ENCODE measurements around the gene ARHGAP35. TPM values are rescaled to one million over a fixed set of nuclear protein-coding genes. Genes with fewer than 3 reads are reported as not detected.
"Not testable (repeated sequence)": the region's sequence is repeated elsewhere in the genome, so short reads cannot be mapped to it uniquely, and the experiment has no call there.

ARHGAP35 gene
- polyA plus RNA-seq, 1 donor, result 38.4 TPM

DNA sequence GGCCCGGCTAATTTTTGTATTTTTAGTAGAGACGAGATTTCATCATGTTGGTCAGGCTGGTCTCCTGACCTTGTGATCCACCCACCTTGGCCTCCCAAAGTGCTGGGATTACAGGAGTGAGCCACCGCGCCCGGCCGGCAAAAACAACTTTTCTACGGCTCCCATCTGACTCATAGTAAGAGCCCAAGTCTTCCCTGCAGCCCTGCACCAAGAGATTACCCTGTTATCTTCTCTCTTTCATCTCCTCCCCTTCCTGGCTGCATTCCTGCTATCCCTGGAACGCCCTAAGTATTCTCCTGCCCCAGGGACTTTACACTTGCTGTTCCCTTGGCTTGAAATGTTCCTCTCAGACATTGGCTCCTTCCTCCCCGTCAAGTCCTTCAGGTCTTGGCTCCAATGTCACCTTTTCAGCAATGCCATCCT is 16.7 kb upstream of the ARHGAP35 start:
- no peak for DNase-seq

DNA sequence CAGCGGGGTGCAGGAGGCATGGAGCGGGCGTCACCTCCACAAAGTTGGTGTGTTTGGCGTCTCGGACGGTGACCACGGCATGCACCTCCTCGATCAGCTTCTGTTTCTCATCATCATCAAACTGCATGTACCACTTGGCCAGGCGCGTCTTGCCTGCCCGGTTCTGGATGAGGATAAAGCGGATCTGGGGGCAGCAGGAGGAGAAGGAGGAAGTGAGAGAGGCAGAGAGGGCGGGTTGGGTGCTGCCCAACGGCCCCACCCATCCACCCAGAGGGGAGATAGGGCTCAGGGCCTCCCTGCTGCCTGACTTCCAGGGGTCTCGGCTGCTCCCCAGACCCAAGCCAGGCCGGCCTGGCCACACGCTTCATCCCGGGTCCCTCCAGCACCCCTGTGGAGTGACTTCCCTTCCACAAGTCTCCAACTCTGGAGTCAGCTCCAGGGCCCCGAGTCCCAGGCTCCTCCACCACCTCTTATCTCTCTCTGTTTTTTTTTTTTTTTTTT is 14.8 kb upstream of the ARHGAP35 start:
- no peak for DNase-seq

DNA sequence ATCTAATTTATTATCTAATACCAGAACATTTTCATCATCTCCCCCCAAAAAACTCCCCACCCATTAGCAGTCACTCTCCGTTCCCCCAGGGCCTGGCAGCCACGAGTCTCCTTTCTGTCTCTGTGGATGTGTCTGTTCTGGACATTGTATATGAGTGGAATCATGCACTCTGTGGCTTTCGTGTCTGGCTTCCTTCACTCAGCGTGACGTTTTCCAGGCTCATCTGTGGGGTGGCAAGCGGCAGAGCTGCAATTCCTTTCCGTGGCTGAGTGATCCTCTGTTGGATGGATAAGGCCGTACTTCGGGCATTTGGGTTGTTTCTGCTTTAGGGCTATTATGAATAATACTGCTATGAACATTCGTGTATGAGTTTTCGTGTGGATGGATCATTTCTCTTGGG is 13.3 kb upstream of the ARHGAP35 start:
- no peak for DNase-seq

DNA sequence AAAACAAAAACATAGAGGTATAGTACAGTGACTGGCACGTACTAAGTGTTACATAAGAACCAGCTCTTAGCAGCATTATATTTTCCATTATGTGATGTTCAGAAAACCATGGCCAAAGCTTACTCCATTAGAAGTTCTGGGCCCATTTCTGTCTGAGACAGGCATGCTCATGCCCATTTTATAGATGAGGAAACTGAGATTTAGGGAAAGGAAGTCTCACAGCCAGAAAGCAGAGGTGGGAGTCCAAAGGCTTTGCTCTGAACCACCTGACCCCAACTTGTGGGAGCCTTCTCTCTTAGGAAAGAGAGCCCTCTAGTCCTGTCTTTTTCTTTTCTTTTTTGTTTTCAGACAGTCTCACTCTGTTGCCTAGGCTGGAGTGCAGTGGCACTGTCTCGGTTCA is 12.4 kb upstream of the ARHGAP35 start:
- DNase-seq, result no peak

DNA sequence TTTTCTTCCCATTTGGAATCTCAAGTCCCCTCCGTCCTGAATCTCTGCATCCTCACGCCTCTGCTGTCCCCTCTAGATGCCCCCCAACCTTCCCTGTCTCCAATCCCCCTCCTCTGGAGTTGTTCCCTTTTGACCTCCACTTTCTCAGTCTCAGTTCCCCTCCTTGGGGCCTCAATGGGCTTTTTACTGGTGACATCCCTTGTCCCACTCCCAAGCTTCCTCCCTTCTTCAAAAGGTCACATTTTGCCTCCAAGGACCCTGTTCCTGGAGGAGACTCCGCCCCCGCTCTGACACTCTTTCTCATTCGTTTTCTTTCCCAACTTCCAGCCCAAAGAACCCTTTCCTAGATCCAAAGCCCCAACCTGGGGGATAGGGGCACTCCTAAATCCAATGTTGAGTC is 11.2 kb upstream of the ARHGAP35 start:
- DNase-seq, result no peak

DNA sequence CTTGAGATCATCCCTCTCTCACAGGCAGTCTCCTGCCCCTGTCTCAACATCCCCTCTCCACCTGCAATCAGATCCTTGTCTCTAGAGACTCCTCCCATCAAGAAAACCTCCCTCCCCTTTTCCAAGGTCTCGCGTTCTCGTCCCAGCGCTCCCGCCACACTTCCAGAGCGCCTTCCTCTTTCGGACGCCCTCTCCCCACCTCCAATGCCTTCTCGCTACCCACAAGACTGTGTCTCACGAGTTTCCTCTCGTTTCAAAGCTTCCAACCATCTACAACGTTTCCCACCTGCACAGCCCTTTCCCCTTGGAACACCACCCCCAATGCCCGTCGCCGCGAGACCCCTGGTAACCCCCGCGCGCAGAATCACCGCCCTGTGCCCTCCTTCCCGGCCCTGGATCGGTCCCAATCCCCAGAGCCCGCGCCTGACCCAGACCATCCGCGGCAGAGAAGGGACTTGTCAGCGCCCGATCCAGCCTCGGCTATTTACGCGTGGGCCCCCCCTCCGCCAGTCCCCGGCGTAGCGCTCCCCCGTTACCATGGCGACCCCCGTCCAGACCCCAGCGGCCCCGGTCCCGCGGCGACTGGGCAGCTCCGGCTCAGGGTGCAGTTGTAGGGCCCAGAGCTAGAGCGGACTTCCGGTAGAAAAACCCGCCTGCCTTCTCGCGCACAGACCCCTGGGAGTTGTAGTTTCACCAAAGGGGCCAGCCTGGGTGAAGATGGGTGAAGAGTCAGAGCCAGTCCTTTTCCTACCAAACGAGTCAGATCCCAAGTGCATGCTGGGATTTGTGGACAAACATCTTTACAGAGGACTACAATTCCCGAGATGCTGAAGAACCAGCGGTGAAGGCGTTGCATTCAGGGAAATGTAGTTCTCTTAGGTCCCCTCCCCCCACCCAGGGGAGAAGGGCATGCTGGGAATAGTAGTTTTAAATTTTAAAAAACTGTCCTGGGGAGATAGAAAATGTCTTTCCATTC is 10.3 kb upstream of the ARHGAP35 start, which contains the start of gene AP2S1:
Gene AP2S1, minus strand, starts transcription at position 619 of the 976 bp plus-strand sequence. Its CDS starts 80 bp downstream, at position 539.
- DNase-seq, result peak; percentile 97

GRCh38 chr19:46852830-46853229 is 8.0 kb upstream of the ARHGAP35 start:
- no peak for DNase-seq

GRCh38 chr19:46854698-46855097 is 6.1 kb upstream of the ARHGAP35 start:
- not testable (repeated sequence) for DNase-seq

GRCh38 chr19:46856062-46857022 is 4.5 kb upstream of the ARHGAP35 start:
- DNase-seq, result peak; percentile 98

DNA sequence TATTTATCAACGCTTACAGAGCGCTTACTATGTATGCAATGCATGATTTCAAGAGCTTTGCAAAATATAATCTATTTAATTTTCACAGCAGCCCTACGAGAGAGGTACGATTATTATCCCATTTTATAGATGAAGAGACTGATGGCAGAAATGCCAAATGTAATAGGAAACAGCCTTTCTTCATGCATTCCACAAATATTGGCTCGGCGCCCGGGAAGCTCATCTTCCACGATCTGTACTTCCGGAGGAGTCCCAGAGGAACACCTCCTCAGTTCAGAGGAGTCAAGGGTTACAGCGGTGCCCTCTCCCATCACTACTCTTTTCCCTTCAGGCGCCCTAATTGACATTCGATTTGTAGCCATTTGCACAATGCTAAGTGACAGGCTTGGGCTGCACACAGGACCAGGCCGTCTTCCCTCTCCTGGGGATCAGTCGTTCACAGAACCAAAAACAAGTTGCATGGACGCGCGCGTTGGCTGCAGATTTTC is 1.1 kb upstream of the ARHGAP35 start:
- DNase-seq, result no peak

DNA sequence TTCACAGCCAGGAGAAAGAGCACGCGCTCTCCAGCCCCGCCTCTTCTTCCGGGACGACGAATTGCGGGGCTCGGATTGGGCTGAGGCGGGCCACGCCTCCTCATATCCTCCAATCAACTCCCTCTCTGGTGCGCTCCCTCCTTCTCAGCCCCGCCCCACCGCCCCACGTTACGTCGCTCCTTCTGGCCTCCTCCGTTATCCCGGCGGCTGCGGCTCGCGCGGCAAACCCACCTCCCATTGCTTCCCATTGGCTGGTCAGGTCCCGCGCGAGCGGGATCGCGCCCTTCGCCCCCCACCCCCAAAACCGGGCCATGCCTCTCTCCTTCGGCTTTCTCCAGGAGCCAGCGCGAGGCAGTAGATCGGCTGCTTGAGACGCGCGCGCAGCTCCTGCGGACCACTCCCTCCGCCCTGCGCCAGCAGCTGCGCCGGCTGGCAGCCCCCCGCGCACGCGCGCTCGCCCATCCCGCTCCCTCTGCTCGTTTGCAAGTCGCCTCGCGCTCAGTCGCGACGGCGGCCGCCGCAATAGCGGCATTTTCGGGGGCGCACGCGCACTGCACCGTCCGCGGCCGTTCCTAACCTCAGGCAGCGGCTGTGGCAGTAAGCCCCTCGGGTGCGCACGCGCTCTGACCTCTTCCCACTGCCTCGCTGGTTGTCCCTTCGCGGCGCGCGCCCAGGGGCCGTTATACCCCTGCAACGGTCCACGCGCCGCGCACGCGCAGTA is 512 bp upstream of the ARHGAP35 start:
- DNase-seq, result peak; percentile 99

- DNase-seq, result no peak
These were observed 1.1 kb downstream of the ARHGAP35 start for GRCh38 chr19:46861691-46862502.

DNA sequence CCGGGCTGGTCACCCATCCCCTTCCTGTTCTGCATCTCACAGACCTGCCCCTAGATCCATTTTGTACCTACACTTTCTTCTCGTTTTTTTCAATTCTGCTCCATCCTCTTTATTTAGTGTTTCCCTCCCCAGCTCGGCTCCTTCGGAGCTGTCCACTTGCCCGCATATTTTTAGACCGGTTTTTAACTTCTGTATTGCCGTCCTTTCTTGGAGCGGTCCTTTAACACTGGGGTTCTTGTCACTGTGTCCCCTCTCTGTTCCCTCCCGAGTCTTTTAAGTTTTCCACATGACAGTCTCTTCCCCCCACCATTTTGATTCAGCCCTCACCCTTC is 1.7 kb downstream of the ARHGAP35 start:
- DNase-seq, result no peak

DNA sequence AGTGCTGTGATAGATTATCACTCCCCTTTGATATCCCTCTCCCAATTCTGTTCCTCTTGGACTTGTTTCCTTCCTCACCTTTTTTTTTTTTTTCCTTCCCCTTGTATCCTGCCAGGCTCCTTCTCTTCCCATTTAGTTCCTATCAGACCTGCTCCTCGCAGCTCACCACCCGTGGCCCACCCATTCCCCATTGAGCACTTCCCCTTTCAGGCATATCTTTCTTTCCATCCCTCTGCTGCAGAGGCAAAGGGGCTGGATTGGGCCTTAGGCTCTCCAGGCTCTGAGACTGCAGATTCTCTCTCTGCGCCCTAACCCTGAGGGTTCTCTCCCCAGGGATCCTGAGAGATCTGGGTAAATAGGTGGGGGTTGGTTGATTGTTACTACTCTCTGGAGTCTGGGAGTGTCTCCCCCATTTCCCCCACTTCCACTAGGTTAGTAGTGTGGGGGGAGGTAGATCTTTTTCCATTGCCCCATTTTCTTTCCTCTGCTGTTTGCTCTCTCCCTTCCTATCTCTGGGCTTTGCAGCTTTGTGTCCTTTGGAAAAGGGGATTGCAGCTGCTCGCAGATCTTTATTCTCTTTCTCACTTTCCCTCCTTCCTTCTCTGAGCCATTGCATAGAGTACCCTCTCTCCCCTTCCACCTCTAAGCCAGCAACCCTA is 2.3 kb downstream of the ARHGAP35 start:
- DNase-seq, result no peak

GRCh38 chr19:46863818-46864629 is 3.2 kb downstream of the ARHGAP35 start:
- no peak for DNase-seq

DNA sequence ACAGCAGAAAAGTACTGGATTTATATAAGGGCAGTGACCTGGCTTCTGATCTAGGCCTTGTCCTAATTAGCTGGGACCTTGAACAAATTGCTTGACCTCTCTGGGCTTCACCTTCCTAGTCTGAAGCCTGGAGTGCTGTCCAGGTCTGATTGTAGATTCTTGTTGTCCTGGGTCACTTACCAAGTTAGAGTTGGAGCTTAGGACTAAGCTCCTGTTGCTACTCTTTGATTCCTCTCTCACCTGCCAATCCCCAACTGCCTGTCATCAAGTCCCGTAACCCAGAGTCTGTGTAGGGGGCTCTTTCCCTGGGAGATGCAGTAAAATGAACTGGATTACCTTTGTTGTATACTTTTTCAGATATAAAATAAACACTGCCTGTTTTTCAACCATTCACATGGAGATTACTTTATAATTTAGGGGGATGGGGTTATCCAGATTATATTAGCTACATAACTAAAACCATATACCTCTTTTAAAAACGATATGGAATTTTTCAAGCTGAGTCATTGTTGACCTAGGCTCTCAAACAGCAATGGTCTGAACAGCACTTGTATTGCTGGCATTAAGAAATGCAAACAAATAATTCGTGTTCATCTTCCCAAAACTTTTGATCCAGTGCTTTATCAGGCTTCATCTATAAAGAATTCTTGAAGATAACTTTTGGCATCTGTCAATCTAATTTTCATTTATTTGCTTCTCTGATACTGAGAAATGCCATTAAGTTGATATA is 5.8 kb downstream of the ARHGAP35 start:
- DNase-seq, result no peak

DNA sequence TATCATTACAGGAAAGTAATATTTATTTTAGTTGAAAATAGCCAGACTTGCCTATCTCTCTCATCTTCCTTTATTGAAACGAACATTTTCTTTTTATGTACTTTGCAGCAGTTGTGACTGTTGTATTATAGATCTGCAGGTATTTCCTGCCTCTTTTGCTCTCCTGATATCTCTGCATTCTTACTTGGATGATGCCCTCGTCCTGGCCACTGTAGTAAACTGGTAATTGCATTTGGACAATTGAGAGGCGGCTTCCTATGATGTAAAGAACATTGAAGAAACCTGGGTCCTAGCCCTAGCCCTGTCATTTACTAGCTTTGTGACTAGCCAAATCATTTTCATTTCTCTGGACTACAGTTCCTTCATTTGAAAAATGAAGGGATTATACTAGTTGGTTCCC is 6.4 kb downstream of the ARHGAP35 start:
- no peak for DNase-seq

GRCh38 chr19:46868025-46868802 is 7.4 kb downstream of the ARHGAP35 start:
- DNase-seq, result no peak

Measured in hindlimb muscle (tissue), 1 donor.